K562 (cell line): ENCODE measurements around the gene ITGAV.

Experiments
- CEBPB ChIP-seq: fragments of 450-650 bp; IDR thresholded peaks from 2 replicates; pipeline ENCODE4 v1.6.1; 2016; ENCODE audit warnings: missing genetic modification characterization, missing compliant biosample characterization
- CTCF ChIP-seq, 3 experiments: IDR thresholded peaks in 2 of 3; conservative IDR thresholded peaks in 1 of 3; 2 replicates each; pipeline ENCODE4 v1.5.1; 2011 to 2012; ENCODE audit warnings: low read length in 3 of 3, mild to moderate bottlenecking in 3 of 3, control low read depth in 2 of 3, improper control_type of control experiment in 1 of 3, inconsistent platforms in 1 of 3, low read depth in 1 of 3, mixed read lengths in 1 of 3, moderate library complexity in 1 of 3; ENCODE audit not compliant: insufficient read depth in 2 of 3
- FOXA3 ChIP-seq, 2 experiments: fragments of 450-650 bp in 1 of 2; sonication (generic) in 1 of 2; formaldehyde crosslinking; IDR thresholded peaks in 1 of 2; conservative IDR thresholded peaks in 1 of 2; 2 replicates each; pipeline versions ENCODE4 v1.4.0 to v1.8.0; 2020 to 2022; ENCODE audit warnings: mild to moderate bottlenecking in 2 of 2, missing genetic modification reagents in 1 of 2
- KAT2B ChIP-seq: IDR thresholded peaks from one replicate; pipeline ENCODE4 v1.6.1; 2012; ENCODE audit warnings: low read depth, mild to moderate bottlenecking, control low read depth, inconsistent platforms, low read length, moderate library complexity
- KLF16 ChIP-seq: IDR thresholded peaks from 2 replicates; pipeline ENCODE4 v1.6.1; 2016; ENCODE audit warnings: antibody characterized with exemption
- MAFK ChIP-seq: IDR thresholded peaks from 2 replicates; pipeline ENCODE4 v1.6.1; 2011; ENCODE audit warnings: low read length, improper control_type of control experiment
- ZBTB2 ChIP-seq: fragments of 450-650 bp; IDR thresholded peaks from 2 replicates; pipeline ENCODE4 v1.6.1; 2016; ENCODE audit warnings: antibody characterized with exemption
- ZFX ChIP-seq: sonication (generic); formaldehyde crosslinking; IDR thresholded peaks from 2 replicates; pipeline ENCODE4 v1.8.0; 2022; ENCODE audit warnings: mild to moderate bottlenecking, missing genetic modification reagents, moderate library complexity
- TF ChIP-seq, protein P1 (sequence below): fragments of 250-450 bp; sonication (Bioruptor Pico); IDR thresholded peaks from 2 replicates; pipeline ENCODE4 v1.5.0; 2021
- TF ChIP-seq, protein P2 (sequence below): sonication (generic); formaldehyde crosslinking; IDR thresholded peaks from 2 replicates; pipeline ENCODE4 v1.8.1; 2022; ENCODE audit warnings: missing genetic modification reagents

GRCh38 chr2:186554850-186555671 is 34.8 kb upstream of the ITGAV start:
- TF ChIP-seq KAT2B, result no peak
- no peak for TF ChIP-seq FOXA3 (CRISPR knock-in tag; conservative IDR thresholded peaks at IDR 0.05 in 1 of 2, IDR thresholded peaks at IDR 0.05 in 1 of 2)
- TF ChIP-seq CTCF (IDR thresholded peaks at IDR 0.05 in 2 of 3, conservative IDR thresholded peaks at IDR 0.05 in 1 of 3; ENCODE audit: insufficient read depth in 2 of 3, low read depth in 1 of 3, low read length in 3 of 3), result peak; percentile 10 to 32 (median 11); a peak in 3 of 6 replicates
- TF ChIP-seq KLF16, result no peak
- no peak for TF ChIP-seq CEBPB
- TF ChIP-seq ZFX, result no peak
- TF ChIP-seq, protein P1, sequence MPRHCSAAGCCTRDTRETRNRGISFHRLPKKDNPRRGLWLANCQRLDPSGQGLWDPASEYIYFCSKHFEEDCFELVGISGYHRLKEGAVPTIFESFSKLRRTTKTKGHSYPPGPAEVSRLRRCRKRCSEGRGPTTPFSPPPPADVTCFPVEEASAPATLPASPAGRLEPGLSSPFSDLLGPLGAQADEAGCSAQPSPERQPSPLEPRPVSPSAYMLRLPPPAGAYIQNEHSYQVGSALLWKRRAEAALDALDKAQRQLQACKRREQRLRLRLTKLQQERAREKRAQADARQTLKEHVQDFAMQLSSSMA (CRISPR knock-in tag), result no peak
- no peak for TF ChIP-seq MAFK
- TF ChIP-seq ZBTB2, result no peak
- TF ChIP-seq, protein P2, sequence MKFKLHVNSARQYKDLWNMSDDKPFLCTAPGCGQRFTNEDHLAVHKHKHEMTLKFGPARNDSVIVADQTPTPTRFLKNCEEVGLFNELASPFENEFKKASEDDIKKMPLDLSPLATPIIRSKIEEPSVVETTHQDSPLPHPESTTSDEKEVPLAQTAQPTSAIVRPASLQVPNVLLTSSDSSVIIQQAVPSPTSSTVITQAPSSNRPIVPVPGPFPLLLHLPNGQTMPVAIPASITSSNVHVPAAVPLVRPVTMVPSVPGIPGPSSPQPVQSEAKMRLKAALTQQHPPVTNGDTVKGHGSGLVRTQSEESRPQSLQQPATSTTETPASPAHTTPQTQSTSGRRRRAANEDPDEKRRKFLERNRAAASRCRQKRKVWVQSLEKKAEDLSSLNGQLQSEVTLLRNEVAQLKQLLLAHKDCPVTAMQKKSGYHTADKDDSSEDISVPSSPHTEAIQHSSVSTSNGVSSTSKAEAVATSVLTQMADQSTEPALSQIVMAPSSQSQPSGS (CRISPR knock-in tag), result no peak
